Ovary (tissue), 9 donors: ENCODE data around the gene CLSTN1. TPM values are rescaled to one million over a fixed set of nuclear protein-coding genes. Genes with fewer than 3 reads are reported as not detected.

Source experiments
- DNase-seq, 5 donors: peaks; one replicate each; pipeline ENCODE4 v3.0.0-alpha.2; 2019 to 2020
- H3K27ac ChIP-seq, 2 donors: fragments of 200-600 bp; one replicate each; pipeline versions ENCODE4 v1.5.1 to v1.8.0; 2019 to 2022
- H3K27me3 ChIP-seq: fragments of 200-600 bp; one replicate; pipeline ENCODE4 v1.8.0; 2022
- H3K36me3 ChIP-seq: fragments of 200-600 bp; sonication (generic); one replicate; pipeline ENCODE4 v1.5.1; 2019
- H3K4me1 ChIP-seq: one replicate; pipeline ENCODE4 v1.8.1; 2013; ENCODE audit warnings: mild to moderate bottlenecking, moderate library complexity; ENCODE audit not compliant: insufficient read depth
- H3K4me3 ChIP-seq: fragments of 200-600 bp; sonication (generic); one replicate; pipeline ENCODE4 v1.5.1; 2017
- H3K9me3 ChIP-seq, 2 donors: fragments of 200-600 bp in 1 of 2; sonication (generic) in 1 of 2; one replicate each; pipeline versions ENCODE4 v1.5.1 to v1.8.1; 2013 to 2019; ENCODE audit warnings: mild to moderate bottlenecking in 1 of 2, moderate library complexity in 1 of 2
- CTCF ChIP-seq, 3 donors: fragments of 450-650 bp in 2 of 3; fragments of 200-600 bp in 1 of 3; IDR thresholded peaks; one replicate each; pipeline versions ENCODE4 v1.5.1 to v1.8.0; 2016 to 2022; ENCODE audit warnings: antibody characterized with exemption in 3 of 3, mild to moderate bottlenecking in 1 of 3
- EP300 ChIP-seq: sonication (generic); formaldehyde crosslinking; IDR thresholded peaks from one replicate; pipeline ENCODE4 v1.6.1; 2017; ENCODE audit warnings: antibody characterized with exemption
- POLR2A ChIP-seq: fragments of 450-650 bp; IDR thresholded peaks from one replicate; pipeline ENCODE4 v1.6.1; 2017; ENCODE audit warnings: antibody characterized with exemption, mild to moderate bottlenecking, moderate library complexity
- WGBS, 3 donors: extraction: QIAGEN DNeasy Blood & Tissue Kit in 1 of 3; methylation state at CpG; one replicate each; pipeline versions ENCODE4 v1.1.5 to v1.1.7; 2013 to 2017; 5-methylcytosine and 5-hydroxymethylcytosine counted together
- intact Hi-C, 4 donors: fragments of 100-400 bp; cut with DNase I; formaldehyde crosslinking; loops; one replicate each; pipeline versions ENCODE4 v1.11.0 to v1.15.1; 2022 to 2023
- polyA plus RNA-seq, 2 donors: library from polyadenylated mRNA; stranded (reverse); fragments of 200-250 nt in 1 of 2; fragments of 350-450 nt in 1 of 2; fragmentation: Illumina TruSeq in 1 of 2; extraction: RNeasy Lipid Tissue Mini Kit (QIAGEN cat#74804) in 1 of 2; gene quantifications; one replicate each; pipeline ENCODE4 v1.2.3, GENCODE V29; 2013 to 2014
- total RNA-seq, 7 donors: library from RNA; depleted of rRNA in 2 of 7; stranded (reverse); fragments of >200 nt in 2 of 7; fragmentation: NEBNext Ultra II Directional in 3 of 7; extraction: Animal tissue kit (Norgen Biotek cat#: 25700) in 3 of 7; gene quantifications; one replicate each; pipeline versions ENCODE4 v1.1.0 to v1.2.4, GENCODE V29; 2016 to 2023
- donor health status: DM: no; HTN: no; CAD: no; lungs with moderate emphysema.
- donor health status: DM: no; HTN: no; CAD: no.
- donor health status: Bipolar disorder and iron deficiency.
- donor health status: DM: yes; HTN: yes; CAD: no.
- donor health status: DM: no; HTN: no; CAD: no.
- donor health status: DM: yes; HTN: yes; CAD: no.

Gene CLSTN1
- total and polyA plus RNA-seq, 9 donors, result 70.5 to 145 (median 114) TPM

- no peaks in the 10 kb centered on the region for H3K27me3 ChIP-seq
- intact Hi-C loops, result loop anchor here in 1 of 4 donors (10.0 kb wide), 1 partner anchor 136 kb away; no protein-coding TSS in a partner anchor
- 88 to 90% (median 88%) methylated on average over 33 of the region's 33 CpGs for WGBS, 3 donors
- no peak overlapping the region for H3K4me3 ChIP-seq
- DNase-seq, result no peak
- H3K36me3 ChIP-seq, result no peaks in the 10 kb centered on the region
- H3K27ac ChIP-seq, result no peak overlapping the region
- H3K9me3 ChIP-seq, result no peaks in the 10 kb centered on the region
- no peaks in the 10 kb centered on the region for H3K4me1 ChIP-seq
- no peak for TF ChIP-seq CTCF (IDR thresholded peaks at IDR 0.05)
- no peak for TF ChIP-seq POLR2A
- no peak for TF ChIP-seq EP300
Observed at GRCh38 chr1:9728451-9729295, 95.1 kb downstream of the CLSTN1 start.

GRCh38 chr1:9726905-9727595 is 96.7 kb downstream of the CLSTN1 start:
- Histone ChIP-seq H3K36me3 (no peaks in the 10 kb centered on the region), H3K27me3 (no peaks in the 10 kb centered on the region), H3K27ac (no peak overlapping the region), H3K9me3 (no peaks in the 10 kb centered on the region), H3K4me1 (no peaks in the 10 kb centered on the region), H3K4me3 (no peak overlapping the region)
- 66 to 70% (median 70%) methylated on average over 25 of the region's 25 CpGs for WGBS, 3 donors
- intact Hi-C loops, result loop anchor here in 1 of 4 donors (10.0 kb wide), 1 partner anchor 138 kb away; no protein-coding TSS in a partner anchor
- TF ChIP-seq CTCF (IDR thresholded peaks at IDR 0.05), result no peak
- DNase-seq, result no peak

GRCh38 chr1:9726406-9726805 is 97.4 kb downstream of the CLSTN1 start:
- intact Hi-C loops, result loop anchor here in 1 of 4 donors (10.0 kb wide), 1 partner anchor 138 kb away; no protein-coding TSS in a partner anchor
- no peaks in the 10 kb centered on the region for H3K9me3 ChIP-seq
- no peak overlapping the region for H3K27ac ChIP-seq
- H3K4me1 ChIP-seq, result no peaks in the 10 kb centered on the region
- DNase-seq, result no peak
- H3K4me3 ChIP-seq, result no peak overlapping the region
- no peaks in the 10 kb centered on the region for H3K27me3 ChIP-seq
- no peaks in the 10 kb centered on the region for H3K36me3 ChIP-seq
- 94 to 98% (median 94%) methylated on average over 6 of the region's 6 CpGs for WGBS, 3 donors
- TF ChIP-seq EP300 (no peak), CTCF (IDR thresholded peaks at IDR 0.05) (no peak), POLR2A (no peak)

- WGBS, 3 donors, result 72 to 80% (median 77%) methylated on average over 24 of the region's 24 CpGs
- no peak for DNase-seq
Observed at GRCh38 chr1:9724706-9725476, 98.9 kb downstream of the CLSTN1 start.

More at GRCh38 chr1:9724706-9725476, 98.9 kb downstream of the CLSTN1 start:
- no peak overlapping the region for H3K27ac ChIP-seq
- H3K9me3 ChIP-seq, result no peaks in the 10 kb centered on the region
- H3K27me3 ChIP-seq, result no peaks in the 10 kb centered on the region
- intact Hi-C loops, result loop anchor here in 1 of 4 donors (10.0 kb wide), 1 partner anchor 140 kb away; no protein-coding TSS in a partner anchor
- no peak overlapping the region for H3K4me3 ChIP-seq
- H3K36me3 ChIP-seq, result no peaks in the 10 kb centered on the region
- no peak for TF ChIP-seq EP300
- peak in 1 of 3 donors; percentile 41 for TF ChIP-seq CTCF (IDR thresholded peaks at IDR 0.05)
- no peaks in the 10 kb centered on the region for H3K4me1 ChIP-seq
